ENCODE data around the gene MEGF11.

- TF ChIP-seq CTCF (conservative IDR thresholded peaks at IDR 0.05; ENCODE audit: low read length) (no peak), EZH2phosphoT487 (IDR thresholded peaks at IDR 0.05; ENCODE audit: borderline replicate concordance, low read depth, low read length) (no peak)
Measured at GRCh38 chr15:65968511-65968910, 285.0 kb downstream of the MEGF11 start.
